Measurements from ENCODE around the gene TBC1D2.

The TBC1D2 gene

DNA sequence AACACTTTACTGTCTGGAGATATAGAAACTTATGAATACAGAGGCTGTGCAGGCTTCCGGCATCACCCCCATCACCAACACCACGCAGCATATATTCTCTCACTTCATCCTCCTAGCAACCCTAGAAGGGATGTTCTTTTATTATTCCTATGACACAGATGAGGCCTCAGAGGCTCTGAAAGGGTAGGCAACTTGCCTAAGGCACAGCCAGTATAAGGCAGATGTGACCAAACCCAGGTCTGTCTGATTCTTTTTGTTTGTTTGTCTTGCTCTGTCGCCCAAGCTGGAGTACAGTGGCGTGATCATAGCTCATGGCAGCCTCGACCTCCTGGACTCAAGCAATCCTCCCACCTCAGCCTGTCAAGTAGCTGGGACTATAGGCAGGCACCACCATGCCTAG lies 40.2 kb downstream of the TBC1D2 start:
- DNase-seq = no peak

DNA sequence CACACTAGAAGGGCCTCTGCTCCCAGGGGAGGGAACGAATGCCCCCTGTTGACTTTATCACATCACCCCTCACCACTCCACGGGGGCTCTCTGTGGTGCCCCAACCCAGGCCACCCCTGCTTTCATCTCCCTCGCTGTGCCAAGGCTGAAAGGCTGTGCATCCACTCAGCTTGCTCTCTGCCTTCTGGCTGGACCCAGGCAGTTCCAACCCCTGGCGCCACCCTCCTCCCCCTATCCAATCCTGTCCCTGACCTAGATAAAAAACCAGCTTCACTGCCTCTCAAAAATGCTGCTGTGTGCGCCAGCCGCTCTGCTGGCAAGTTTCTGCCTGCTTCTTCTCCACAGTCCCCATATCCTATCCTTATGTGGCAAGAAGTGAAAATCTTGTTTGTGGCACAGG lies 40.6 kb downstream of the TBC1D2 start:
- no peak for DNase-seq

DNA sequence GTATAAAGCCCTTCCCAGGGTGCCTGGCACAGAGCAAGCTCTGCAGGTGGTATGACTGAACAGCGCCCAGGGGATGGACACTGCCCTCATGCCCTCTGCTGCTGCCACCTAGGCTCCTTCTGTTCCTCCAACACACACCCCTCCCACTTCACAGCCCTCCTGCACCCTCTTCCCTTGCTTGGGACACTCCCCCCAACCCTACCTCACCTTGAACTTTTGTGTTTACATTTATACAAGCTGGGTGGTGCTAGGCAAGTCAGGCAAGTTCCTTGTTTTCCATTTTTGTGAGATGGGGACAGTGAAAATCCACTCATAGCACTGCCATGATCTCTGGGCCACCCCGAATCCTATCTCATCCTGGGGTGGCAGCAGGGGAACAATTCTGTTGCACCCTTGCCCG lies 44.2 kb downstream of the TBC1D2 start:
- DNase-seq = no peak

DNA sequence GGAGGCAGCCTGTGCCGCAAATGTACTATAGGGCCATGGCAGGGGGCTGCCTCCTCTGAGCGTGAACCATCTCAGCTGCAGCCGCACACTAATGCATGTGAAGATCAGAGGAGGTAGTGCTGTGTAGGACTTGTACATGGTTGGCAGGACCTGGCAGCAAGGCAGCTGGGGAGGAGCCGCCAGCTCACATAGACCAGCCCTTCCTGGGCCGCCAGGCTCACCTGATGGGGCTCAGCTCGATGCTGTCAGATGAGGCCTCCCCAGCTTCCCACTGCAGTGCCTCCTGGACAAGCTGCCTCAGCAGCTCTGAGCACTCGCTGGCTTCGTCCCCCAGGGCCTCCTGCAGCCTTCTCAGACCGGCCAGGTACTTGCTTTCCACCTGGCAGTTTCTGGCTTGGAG lies 45.0 kb downstream of the TBC1D2 start:
- no peak for DNase-seq

DNA sequence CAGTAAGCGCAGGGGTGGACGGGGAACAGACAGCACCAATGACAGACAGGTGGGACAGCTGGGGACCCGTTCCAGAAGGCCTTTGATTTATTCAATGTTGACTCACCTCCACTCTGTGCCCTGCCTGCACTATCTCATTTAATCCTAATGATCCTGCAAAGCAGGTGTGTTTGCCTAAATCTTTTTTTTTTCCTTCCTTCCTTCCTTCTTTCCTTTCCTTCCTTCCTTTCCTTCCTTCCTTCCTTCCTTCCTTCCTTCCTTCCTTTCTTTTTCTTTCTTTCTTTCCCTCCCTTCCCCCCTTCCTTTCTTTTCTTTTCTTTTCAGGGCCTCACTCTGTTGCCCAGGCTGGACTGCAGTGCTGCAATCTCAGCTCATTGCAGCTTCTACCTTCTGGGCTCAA lies 45.9 kb downstream of the TBC1D2 start:
- no peak for DNase-seq

DNA sequence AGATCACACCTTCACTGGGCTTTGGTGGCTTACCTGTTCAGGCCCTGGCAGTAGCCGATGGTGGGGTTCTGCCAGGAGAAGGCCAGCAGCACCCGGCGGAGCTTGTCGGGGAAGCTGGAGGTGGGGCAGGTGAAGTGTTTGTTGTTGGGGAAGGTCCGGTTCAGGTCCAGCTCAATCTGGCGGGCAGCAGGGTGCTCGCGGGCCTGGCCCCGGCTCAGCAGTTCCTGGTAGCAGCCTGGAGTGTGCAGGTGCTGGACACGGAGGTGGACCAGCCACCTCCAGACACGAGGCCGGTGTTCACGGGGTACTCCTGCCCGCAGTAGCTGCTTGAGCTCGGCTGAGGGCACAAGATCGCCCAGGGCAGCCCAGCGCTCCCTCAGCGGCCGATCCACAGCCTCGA lies 46.8 kb downstream of the TBC1D2 start:
- no peak for DNase-seq

DNA sequence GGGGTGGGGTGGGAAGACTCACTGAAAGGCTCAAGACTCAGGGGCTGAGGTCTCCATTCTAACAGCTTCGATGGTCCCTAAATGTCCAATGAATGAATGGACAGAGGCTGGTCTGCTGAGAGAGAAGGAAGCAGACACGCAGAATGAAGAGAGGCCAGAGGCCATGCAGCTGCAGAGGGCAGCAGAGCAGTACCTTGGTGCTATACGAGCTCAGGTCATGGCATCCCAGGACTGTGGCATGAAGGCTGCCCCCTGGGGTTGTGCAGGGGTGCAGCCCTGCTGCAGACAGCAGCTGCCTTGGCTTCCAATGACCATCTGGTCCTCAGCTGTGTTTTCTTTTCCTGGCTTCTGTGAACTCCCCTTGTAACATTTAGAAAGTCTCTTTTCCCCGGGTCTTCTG lies 47.8 kb downstream of the TBC1D2 start:
- DNase-seq = no peak

DNA sequence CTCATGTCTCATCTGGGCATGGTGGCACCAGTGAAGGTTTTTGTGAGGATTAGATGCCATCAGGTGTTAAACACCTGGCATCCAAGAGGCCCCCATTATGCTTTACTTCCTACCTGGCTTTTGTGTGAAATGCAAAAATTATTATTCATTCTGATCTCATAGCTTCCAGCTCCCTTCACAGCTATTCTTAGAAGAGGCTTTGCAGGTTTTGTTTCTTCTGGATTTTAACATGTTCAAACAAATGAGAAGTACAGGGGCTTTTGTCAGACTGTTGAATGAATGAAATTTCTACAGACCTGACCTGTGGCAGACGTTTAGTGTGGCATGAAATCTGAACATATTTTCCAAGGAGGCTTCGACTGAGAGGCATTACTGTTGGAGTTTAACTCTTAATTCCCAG lies 48.7 kb downstream of the TBC1D2 start:
- no peak for DNase-seq

DNA sequence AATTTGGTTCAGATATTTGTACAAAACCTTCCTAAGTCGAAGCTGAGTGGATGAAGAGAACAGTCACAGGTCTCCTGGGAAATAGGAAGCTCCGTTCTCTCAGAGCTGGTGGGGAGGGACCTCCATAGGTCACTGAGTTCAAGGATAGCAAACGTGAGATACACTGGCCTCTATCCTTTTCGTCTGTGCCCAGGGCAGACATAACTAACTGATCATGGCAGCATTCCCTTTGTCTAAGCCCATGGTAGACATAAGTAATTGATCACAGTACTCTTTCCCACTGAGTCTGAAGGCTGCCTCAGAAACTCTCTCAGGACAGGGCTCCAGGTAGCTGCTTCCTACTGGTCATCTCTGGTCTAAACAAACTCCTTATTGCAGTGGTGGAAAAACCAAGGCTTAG lies 50.8 kb downstream of the TBC1D2 start:
- DNase-seq = no peak

DNA sequence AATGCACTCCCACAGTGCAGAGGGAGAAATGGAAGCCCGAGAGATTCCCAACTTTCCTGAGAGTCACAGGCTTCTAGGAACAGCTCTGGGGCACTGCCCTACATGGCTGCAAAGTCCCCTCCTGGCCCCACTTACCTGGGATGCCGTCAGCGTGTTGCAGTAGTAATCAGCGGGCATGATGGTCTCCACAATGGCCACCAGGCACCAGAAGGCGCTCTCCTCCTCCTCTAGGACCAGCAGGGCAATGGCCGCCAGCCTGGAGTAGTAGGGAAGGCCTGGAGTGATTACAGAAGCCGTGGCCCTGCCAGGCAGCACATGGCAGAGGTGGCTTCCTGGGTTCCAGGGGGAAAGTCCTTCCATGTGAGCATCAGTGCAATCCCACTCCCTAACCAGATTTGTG lies 52.3 kb downstream of the TBC1D2 start:
- DNase-seq = no peak

DNA sequence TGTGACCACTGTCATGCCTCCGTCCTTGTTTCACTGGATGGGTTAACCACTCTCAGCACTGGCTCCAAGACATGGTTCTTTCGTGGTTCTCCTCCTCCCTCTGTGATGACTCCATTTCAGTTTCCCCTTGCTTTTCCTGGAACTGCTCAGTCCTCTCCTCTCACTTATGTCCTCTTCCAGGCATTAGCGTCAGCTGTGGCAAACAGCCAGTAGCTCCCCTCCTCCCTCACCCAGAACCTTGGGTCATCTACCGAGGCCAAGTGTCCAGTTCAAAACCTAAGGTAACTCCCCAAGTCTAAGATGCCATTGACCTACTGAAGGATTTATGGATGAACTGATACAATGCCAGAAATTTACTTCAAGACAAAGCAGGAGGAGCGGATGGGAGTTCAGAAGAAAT lies 53.2 kb downstream of the TBC1D2 start:
- DNase-seq = no peak

DNA sequence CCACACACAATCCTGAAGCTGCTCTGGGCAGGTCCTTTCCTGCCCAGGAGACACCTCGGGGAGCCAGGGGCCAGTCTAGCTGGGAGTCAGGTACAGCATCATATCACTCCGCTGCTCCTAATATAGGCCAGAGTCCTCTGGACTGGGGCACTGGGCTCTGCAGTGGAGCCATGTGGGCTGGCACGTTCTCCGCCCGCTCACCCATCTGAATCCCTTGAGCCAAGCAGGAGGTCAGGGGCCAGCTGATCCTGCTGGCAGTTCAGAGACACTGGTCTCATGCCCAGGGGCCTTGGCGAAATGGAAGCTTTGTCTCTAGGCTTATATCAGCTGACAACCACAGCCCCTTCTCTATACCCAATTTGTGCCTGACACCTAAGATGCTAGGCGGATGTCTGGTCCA lies 53.7 kb downstream of the TBC1D2 start:
- no peak for DNase-seq

DNA sequence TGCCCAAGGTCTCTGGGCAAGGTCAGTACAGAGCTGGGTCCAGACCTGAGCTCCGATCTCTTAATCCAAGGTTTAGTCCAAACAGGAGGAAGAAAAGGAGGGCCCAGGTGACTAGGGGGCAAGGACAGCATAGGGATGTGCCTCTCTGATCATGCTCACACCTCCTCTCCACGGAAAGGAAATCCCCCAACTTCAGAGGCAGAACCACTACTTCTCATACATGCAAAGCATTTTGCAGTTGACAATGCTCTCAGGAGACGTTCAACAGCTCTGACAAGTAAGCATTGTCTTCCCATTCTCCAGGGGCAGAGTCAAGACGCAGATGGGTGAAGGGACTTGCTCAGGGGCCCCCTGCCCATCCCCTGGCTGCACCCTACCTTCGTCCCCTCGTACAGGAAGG lies 54.3 kb downstream of the TBC1D2 start:
- DNase-seq = no peak

DNA sequence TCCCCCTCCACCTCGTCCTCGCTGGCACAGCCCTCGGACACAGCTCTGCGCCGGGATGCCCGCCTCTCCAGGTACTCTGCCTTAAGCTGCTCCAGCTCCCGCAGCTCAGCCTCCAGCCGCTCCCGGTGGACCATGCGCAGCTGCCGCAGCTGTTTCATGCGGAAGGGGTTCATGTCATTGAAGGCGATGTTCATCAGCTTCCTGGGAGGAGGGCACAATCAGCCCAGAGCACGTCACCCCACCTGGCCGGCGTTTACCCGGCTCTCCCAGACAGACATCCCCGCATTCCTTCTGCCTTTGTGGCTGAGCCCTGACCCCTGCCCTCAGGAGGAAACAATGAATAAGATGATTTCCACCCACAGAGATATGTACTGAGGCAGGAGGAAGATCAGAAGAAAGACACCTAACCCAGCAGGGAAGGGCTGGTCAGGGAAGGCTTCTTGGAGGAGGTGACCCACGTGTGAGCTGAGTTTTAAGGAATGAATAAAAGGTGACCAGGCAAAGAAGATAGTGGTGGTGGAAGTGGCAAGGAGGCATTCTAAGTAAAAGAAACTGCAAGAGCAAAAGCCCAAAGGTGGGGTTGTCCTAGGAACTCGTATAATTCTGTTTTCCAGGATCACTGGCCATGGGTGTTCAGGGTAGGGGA lies 55.9 kb downstream of the TBC1D2 start:
- DNase-seq = no peak

DNA sequence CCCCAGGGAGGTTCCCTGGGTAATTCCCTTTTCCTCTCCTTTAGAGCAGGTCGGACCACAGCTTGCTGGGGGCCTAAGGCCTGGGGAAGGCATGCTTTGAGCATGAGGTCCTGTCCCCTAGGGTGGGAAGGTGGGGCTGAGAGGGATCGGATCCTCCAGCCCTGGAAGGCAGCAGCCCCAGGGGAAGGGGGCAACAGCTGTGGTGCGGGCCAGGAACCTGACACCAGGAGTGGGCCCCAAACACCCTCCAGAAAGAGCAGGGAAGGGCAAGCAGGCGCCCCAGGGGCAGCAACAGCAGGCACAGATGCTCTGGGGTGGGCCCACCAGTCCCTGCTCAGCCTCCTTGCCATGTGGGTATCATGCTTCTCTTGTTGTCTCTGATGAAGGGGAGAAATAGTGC lies 59.8 kb downstream of the TBC1D2 start:
- no peak for DNase-seq

DNA sequence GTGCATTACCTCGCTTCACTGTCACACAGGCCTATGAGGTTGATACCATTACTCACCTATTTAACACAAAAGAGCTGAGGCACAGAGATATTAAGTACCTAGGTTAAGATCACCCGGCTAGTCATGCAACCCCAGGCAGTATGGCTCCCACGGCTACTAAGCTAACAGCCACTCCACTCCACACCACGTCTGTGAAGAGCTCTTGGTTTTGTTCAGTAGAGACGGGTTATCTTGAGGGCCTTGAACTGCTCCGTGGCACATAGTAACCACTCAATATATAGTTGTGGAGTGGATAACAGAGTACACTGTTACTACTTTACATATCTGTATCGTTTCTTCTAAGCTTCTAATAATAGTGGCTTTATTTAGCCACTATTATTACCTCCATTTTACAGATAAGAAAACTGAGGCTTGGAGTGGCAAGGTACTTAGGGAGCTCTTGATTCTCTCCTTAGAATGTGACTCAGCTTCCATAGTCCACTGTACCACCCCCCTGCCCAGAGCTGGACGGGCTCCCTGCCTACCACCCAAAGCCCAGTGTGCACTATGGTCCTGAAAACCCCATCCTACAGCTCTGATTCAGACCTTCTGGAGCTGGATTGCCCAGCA lies 62.0 kb downstream of the TBC1D2 start:
- DNase-seq = no peak

DNA sequence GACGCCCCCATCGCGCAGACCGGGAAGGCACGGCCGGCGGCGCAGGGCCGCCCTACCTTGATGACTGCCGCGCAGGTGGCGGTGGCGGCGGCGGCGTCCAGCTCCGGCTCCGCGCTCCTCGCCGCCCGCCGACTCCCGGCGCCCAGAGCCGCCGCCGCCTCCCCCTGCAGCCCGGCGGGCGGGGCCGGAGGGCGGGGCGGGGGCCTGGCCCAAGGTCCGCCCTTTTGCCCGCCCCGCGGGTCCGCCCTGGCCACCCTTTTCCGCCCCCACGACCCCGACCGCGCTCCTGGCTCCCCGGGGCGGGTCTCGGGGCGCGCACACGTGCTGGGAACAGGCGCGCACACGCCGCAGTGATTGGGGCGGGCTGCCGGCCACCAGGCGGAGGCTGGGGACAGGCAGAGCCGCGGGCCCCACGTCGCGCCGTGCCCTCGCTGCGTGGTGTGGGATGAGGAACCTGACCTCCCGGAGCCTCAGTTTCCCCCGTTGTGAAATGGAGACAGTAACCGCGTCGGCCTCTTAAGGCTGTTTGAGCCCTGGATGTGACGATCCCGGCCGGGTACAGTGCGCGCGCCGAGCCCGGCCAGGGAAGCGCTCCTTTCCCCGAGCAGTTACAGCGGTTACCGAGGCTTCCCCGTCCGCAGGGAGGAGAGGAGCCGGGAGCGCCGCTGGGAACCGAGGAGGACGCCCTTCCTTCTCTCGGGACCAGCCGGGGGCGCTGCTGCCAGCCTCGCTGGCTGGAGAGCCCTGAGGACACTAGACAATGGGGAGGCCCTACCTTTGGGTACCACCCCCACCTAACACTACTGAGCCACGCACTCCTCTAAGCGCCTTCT lies 62.7 kb downstream of the TBC1D2 start, which contains the start of gene CORO2A:
TSS of gene CORO2A (minus strand) at position 135 of the 833 bp plus-strand sequence. CDS start 34,977 bp downstream, outside the sequence.
- peak; percentile 46 for DNase-seq

DNA sequence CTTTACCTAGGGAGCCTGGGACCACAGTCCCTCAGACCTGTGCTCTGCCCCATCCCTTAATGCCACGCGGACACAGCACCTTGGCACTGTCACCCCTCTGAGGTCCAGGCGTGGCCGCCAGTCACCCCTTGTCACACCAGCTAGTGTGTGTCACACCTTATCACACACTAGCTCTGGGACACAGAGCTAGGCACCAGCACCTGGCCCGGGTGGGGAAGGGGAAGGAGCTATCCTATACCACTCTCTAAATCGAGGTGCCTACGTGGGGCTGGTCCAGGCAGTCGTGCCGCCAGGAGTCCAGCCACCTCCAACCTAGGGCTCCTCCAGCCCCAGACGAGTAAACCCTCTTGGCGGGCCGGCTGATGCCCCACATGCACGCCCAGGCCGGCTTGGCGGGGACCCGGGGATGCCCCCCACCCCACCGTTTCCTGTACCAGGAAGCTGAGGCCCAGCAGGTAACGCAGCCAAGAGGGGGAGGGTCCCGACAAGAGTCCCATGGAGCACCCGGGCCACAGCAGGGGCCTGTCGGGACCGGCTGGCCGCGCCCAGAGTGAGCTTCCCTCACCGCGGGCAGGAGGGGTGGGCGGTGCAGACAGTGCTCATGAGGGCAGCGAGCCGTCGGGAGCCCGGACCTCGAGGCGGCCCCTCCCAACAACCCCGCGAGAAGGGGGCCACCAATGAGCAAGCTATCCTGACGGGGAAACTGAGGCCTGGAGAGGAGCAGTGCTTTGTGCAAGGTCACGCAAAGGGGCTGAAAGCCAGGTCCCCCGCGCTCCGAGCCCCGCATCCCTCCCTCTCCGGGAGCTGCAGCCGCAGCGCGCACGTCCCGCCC lies 63.6 kb downstream of the TBC1D2 start:
- DNase-seq = no peak

DNA sequence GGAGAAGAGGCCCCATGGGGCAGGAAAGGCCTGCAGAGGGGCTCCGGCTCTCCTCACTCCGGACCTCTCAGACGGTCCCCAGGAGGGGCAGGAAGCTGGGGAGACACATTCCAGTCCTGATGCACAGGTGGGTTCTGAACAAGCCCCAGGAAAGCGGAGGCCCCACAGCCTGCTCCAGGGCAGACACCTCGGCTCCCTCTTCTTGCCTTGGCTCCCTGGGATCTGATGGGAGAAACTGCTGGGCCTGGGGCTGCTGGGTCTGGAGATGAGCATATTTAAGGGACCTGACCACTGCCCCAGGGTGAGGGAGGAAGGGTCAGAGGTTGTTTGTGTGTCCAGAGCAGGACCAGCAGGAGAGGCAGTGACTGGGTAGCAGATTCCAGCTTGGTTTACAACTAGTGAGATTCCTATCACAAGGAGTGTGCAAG lies 64.3 kb downstream of the TBC1D2 start:
- DNase-seq = no peak

DNA sequence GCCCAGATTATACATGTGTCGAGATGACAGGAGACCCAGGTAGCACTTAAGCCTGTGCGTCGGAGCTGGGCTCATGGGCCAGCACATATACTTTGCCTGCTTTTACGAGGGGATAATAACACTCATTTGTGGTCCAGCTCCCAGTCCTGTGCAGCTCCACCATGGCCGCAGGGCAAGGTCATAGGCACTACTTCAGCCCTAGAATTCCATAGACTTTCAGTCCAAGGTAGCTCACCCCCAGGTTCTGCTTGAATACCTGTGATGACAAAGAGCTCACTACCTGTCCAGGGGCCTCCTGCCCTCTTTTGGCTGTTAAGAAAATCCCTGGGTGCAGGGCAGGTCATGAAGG lies 64.7 kb downstream of the TBC1D2 start:
- no peak for DNase-seq

DNA sequence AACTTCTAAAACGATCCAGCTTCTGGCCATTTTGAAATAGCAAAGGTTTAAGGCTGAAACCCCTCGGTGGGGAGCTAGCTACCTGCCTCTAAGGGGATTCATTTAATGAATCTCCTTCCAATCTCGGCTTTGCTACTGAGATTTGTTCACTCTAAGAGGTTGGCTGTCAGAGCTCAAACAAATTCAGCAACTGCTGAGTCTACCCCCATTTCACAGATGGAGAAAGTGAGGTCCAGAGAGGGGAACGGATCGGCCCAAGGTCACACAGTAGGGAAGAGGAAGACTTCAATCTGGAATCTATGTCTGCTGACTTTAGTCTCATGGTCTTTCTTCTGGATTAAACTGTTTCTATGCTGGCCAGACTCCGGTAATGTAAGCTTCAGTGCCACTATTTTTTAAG lies 66.0 kb downstream of the TBC1D2 start:
- no peak for DNase-seq

DNA sequence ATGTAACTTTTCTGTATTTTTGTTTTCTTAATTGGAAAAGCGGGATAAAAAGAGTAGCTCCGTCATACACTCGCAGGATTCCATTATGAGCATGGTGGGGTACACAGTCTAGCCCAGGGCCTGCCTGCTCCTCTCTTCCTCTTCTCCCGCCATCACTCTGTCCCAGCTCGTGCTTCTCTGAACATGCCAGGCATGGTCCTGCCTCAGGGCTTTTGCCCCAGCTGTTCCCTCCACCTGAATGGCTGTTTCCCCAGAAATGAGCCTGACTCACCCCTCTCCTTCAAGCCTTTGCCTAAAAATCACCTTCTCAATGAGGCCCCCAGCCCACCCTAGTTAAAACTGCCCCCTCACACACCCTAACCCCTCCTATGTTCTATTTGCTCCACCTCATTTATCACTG lies 67.5 kb downstream of the TBC1D2 start:
- DNase-seq = no peak

DNA sequence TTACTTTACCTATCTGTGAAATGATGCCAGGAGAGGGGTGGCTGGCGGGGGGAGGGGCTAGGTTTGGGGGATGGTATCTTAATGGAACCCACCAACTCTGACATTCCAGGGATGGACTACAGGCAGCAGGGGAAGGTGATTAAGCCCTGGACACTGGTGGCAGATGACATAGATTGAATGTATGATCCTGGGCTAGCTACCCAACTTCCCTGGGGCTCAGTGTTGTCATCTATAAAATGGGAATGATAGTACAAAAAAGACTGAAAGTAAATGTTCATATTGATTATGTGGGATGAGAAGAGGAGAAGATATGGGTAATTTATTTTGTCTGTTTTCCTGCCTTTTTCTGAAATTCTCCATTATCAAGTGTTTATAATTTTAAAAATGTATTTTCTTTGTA lies 69.2 kb downstream of the TBC1D2 start:
- DNase-seq = no peak

Data from COR-L47 (cell line).